ENCODE data around the gene CPNE7. TPM values are rescaled to one million over a fixed set of nuclear protein-coding genes. Genes with fewer than 3 reads are reported as not detected.

CPNE7 gene
- total and polyA plus RNA-seq, 9 of the 15 experiments (the other 6 are each of a cell fraction or from before 2014, with no cell fraction given) = 0.30 to 73.4 (median 32.7) TPM

DNA sequence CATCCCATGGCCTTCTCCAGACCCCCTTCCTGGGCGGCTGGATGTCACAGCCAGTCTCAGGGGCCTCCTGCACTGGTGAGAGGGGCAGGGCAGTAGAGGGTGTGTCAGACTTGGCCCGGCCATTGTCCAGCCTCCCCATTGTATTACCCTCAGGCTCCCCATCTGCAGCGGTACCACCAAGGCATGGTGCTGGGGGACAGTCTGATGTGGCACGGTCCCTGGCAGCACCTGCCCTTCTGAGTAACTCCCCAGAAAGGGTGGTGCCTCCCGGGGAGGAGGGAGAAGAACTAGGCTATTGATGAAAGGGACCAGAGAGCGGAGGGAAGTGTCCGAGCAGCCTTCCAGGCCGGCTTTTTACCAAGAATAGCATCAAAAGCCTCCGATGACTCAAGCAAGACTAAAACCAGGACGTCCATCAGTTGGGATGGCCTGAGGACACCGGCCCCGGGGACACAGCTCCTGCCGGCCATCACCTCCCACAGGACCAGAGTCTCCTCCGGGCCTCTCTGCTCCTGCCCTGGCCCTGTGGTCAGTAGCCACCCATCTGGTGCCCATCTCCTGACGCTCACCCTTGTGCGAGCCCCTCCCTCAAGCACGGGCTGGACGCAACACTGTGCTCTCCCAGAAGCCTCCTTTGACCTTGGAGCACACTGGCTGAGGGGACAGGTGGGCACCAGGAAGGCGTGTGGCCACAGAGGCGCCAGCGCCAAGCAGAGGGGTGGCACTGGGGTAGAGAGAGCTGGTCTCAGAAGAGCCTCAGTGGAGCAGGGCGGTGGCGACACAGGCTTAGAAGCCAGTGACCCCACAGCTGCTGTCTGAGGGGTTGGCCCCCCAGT, 5.8 kb upstream of the CPNE7 start:
- ChIA-PET POLR2A (interaction anchor here (0.5 to 0.6 kb wide), 2 partner anchors 8 to 9 kb away, joined by 3 read pairs; no protein-coding TSS in a partner anchor), CTCF (ENCODE audit: low intra/inter-chr PET ratio) (no interaction called here)
- no TSS peak for BruUV-seq (replicated peaks)
- WGBS (ENCODE audit: insufficient coverage, low coverage, missing lambda C conversion rate) = 24% methylated on average over 22 of the region's 23 CpGs
- DNase-seq (ENCODE audit: extremely low read depth in 1 of 4, low spot score in 3 of 4) = no peak
- Histone ChIP-seq H3K4me1 (replicated peaks in 1 of 2; ENCODE audit: control insufficient read depth in 2 of 2, insufficient read depth in 2 of 2, low read length in 2 of 2) (peaks cover 17 to 67% of the 10 kb centered on the region in 2 experiments), H3K79me2 (ENCODE audit: control insufficient read depth, insufficient read depth, low read length) (no peaks in the 10 kb centered on the region; the same call in 2 of the 3 replicates), H3K4me3 (no peak overlapping the region), H3K9me3 (replicated peaks; ENCODE audit: control insufficient read depth, insufficient read depth, low read depth, low read length) (no peaks in the 10 kb centered on the region), H3K27ac (ENCODE audit: extremely low read depth, low read depth, low read length) (no peak overlapping the region), H3K9ac (ENCODE audit: insufficient read depth in 1 of 2, low read depth in 2 of 2, low read length in 2 of 2) (peak overlapping the region in 1 of 2 experiments; percentile 38; a peak in 1 of 4 replicates), H3K9me1 (ENCODE audit: control insufficient read depth, insufficient read depth, low read length) (peaks cover 4% of the 10 kb centered on the region), H3K27me3 (ENCODE audit: control insufficient read depth in 2 of 2, insufficient read depth in 2 of 2, low read length in 2 of 2) (no peaks in the 10 kb centered on the region; a peak in 1 of 5 replicates), H2AFZ (ENCODE audit: low read depth, low read length) (no peak overlapping the region), H3K36me3 (ENCODE audit: control insufficient read depth, insufficient read depth, low read length) (peaks cover 2% of the 10 kb centered on the region; the same call in 1 of the 3 replicates), H3K4me2 (ENCODE audit: insufficient read depth, low read length) (no peak overlapping the region), H4K20me1 (replicated peaks; ENCODE audit: control insufficient read depth, insufficient read depth, low read length) (peaks cover 23% of the 10 kb centered on the region)
- TF ChIP-seq ZSCAN32 (CRISPR knock-in tag; IDR thresholded peaks at IDR 0.05) (no peak), KLF6 (CRISPR knock-in tag; IDR thresholded peaks at IDR 0.05; ENCODE audit: borderline replicate concordance) (no peak)
- FAIRE-seq = no peak
- no peak for ATAC-seq
- in situ Hi-C loops (cut with MboI) = no loop called here
- intact Hi-C loops (cut with micrococcal nuclease) = loop anchor here (10.0 kb wide), 2 partner anchors 75 to 765 kb away; partner anchors contain the start of gene CDT1

DNA sequence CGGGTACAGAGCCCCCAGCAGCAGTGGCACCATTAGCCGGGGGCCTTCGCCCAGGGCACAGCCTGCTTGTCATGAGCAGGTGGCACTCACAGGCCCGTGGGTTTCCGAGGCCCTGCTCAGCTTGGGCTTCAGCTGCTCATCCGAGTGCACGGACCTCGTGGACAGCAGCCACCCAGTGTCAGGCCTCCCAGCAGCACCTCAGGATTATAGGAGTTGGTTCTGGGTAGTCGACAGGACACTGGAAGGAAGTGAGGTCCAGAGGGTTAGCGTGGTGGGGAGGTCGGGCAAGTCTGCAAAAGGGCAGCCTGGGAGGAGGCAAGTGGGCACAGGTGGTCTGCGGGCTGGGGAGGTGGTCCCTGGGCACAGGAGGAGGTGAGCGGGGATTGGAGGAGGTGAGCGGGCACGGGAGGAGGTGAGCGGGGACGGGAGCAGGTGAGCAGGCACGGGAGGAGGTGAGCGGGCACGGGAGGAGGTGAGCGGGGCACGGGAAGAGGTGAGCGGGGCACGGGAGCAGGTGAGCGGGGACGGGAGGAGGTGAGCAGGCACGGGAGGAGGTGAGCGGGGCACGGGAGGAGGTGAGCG, 5.1 kb upstream of the CPNE7 start:
- in situ Hi-C loops (cut with MboI) = no loop called here
- no peaks in the 10 kb centered on the region for H3K9me3 ChIP-seq (replicated peaks; ENCODE audit: control insufficient read depth, insufficient read depth, low read depth, low read length)
- ChIA-PET CTCF (ENCODE audit: low intra/inter-chr PET ratio) (no interaction called here), POLR2A (interaction anchor here (0.5 kb wide), 1 partner anchor 9 kb away, joined by 3 read pairs; no protein-coding TSS in a partner anchor)
- H3K4me1 ChIP-seq (replicated peaks in 1 of 2; ENCODE audit: control insufficient read depth in 2 of 2, insufficient read depth in 2 of 2, low read length in 2 of 2) = peaks cover 13 to 67% of the 10 kb centered on the region in 2 experiments
- no peak overlapping the region for H3K4me2 ChIP-seq (ENCODE audit: insufficient read depth, low read length)
- H3K9ac ChIP-seq (ENCODE audit: insufficient read depth in 1 of 2, low read depth in 2 of 2, low read length in 2 of 2) = no peak overlapping the region; a peak in 1 of 4 replicates
- FAIRE-seq (no peak), ATAC-seq (no peak), DNase-seq (ENCODE audit: extremely low read depth in 1 of 4, low spot score in 3 of 4) (no peak)
- no peak overlapping the region for H2AFZ ChIP-seq (ENCODE audit: low read depth, low read length)
- H3K4me3 ChIP-seq = no peak overlapping the region
- 24% methylated on average over 16 of the region's 30 CpGs for WGBS (ENCODE audit: insufficient coverage, low coverage, missing lambda C conversion rate)
- peaks cover 4% of the 10 kb centered on the region; the same call in 2 of the 3 replicates for H3K79me2 ChIP-seq (ENCODE audit: control insufficient read depth, insufficient read depth, low read length)
- peaks cover 16% of the 10 kb centered on the region for H4K20me1 ChIP-seq (replicated peaks; ENCODE audit: control insufficient read depth, insufficient read depth, low read length)
- no peak overlapping the region for H3K27ac ChIP-seq (ENCODE audit: extremely low read depth, low read depth, low read length)
- peaks cover 4% of the 10 kb centered on the region for H3K9me1 ChIP-seq (ENCODE audit: control insufficient read depth, insufficient read depth, low read length)
- no peaks in the 10 kb centered on the region for H3K27me3 ChIP-seq (ENCODE audit: control insufficient read depth in 2 of 2, insufficient read depth in 2 of 2, low read length in 2 of 2)
- no TSS peak for BruUV-seq (replicated peaks)
- no peaks in the 10 kb centered on the region for H3K36me3 ChIP-seq (ENCODE audit: control insufficient read depth, insufficient read depth, low read length)
- TF ChIP-seq CHD1 (IDR thresholded peaks at IDR 0.05; ENCODE audit: low read length) (no peak), MED1 (CRISPR knock-in tag; IDR thresholded peaks at IDR 0.05; ENCODE audit: borderline replicate concordance) (no peak), GMEB1 (CRISPR knock-in tag; IDR thresholded peaks at IDR 0.05) (no peak), ZNF24 (IDR thresholded peaks at IDR 0.05) (no peak), CBFA2T2 (conservative IDR thresholded peaks at IDR 0.05) (no peak)
- intact Hi-C loops (cut with micrococcal nuclease) = loop anchor here (10.0 kb wide), 1 partner anchor 74 kb away; no protein-coding TSS in a partner anchor

All from K562 (cell line).